DMS 273 treated with DMSO at 0.1 percent for 48 hours (cell line): ENCODE results near the gene TUFT1.
"Not testable (repeated sequence)": the region's sequence is repeated elsewhere in the genome, so short reads cannot be mapped to it uniquely, and the experiment has no call there.

Experiments
- DNase-seq: peaks from one replicate; lab custom pipeline; 2025; lab: John Stamatoyannopoulos, UW

The TUFT1 gene

DNA sequence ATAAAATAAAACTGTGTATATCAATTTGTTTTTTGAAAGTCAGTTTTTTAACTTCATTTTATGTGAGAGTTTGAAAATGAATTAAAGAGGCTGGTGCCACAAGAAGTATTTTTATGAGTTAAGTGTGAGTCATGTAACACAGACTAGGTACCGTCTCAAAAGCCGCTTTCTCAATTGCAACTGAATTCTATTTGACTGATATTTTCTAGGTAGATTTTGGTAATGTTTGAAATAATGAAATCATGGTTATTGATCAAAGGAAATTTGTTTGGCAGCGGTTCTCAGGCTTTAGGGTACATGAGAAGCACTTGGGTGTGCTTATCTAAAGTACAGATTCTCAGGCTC lies 76.4 kb downstream of the TUFT1 start:
- DNase-seq = no peak

DNA sequence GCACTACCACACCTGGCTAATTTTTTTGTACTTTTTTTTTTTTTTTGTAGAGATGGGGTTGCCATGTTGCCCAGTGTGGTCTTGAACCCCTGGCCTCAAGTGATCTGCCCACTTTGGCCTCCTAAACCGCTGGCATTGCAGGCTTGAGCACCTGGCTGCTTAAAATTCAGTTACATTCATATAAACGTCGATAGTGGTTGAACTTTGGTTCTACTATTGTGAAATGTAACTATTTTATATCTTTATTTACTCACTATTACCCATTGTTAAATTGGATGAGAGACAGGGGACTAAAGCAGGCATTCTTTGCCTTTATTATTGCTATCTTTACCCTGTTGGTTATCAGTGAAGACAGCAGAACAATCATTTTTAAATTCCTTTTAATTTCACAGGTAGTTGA lies 77.9 kb downstream of the TUFT1 start:
- no peak for DNase-seq

DNA sequence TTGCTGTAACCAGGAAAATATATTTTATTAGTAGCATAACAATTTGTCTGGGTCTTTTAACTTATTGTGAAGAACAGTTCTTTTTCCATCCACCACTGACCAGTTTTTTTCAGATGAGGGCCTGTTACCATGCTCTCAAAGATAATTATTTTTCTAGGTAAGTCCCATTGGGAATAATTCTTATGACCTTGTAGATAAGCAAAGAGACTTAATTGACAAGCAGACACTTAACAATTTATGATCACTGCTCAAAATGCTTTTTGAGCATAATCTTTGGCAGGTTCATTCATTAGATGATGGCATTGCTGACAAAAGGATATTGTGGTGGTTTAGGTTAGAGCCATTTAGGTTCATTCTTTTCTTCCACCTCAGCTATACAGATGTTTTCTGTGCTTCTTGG lies 78.4 kb downstream of the TUFT1 start:
- no peak for DNase-seq

DNA sequence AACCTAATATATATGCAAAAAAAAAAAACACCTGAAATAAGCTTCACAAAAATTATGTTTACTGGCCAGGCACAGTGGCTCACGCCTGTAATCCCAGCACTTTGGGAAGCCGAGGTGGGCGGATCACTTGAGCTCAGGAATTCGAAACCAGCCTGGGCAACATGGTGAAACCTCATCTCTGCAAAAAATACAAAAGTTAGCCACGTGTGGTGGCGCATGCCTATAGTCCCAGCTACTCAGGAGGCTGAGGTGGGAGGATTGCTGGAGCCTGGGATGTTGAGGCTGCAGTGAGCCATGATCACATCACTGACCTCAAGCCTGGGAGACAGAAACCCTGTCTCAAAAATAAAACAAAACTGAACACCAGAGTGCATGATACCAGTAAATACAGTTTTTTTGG lies 78.9 kb downstream of the TUFT1 start:
- not testable (repeated sequence) for DNase-seq

DNA sequence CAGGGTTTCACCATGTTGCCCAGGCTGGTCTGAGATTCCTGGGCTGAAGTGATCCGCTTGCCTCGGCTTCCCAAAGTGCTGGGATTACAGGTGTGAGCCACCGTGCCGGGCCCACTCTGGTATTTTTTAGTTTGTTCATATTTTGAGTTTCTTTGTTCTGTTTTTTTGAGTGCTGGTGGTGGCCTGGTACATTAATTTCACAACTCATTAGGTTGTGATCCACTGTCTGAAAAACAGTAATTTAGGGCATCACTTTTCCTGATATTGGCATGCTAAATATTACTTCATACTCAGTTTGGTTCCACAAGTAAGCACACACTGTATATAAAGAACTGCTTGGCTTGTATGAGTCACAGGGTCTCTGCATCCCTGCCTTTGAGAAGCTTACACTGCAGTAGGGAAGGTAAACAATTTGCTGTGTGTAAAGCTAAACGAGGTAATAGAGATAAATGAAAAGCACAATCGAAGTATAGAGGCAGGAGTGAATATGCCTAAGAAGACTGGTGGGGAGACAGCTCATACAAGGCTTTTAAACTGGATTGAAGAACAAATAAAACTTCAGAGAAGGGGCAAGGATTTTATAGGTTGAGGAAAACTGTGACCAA lies 79.5 kb downstream of the TUFT1 start:
- DNase-seq = no peak

DNA sequence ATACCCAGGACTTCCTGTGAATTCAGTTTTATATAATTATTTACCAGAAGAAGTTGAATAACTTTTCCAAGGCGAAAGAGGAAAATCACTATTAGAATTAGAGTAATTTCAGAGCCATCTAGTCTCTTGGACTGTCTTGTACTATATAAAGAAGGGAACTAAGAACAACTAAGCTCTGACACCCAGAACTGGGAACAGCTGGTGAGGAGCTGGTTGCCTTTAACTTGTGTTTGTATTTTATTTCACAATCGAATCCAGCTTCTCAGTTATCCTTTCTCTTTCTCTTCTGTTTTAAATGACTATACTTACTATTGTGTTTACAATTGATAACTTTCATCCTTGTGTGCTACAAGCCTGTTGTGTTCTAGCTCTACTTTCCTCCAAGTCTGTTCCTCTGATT lies 80.2 kb downstream of the TUFT1 start:
- DNase-seq = no peak

DNA sequence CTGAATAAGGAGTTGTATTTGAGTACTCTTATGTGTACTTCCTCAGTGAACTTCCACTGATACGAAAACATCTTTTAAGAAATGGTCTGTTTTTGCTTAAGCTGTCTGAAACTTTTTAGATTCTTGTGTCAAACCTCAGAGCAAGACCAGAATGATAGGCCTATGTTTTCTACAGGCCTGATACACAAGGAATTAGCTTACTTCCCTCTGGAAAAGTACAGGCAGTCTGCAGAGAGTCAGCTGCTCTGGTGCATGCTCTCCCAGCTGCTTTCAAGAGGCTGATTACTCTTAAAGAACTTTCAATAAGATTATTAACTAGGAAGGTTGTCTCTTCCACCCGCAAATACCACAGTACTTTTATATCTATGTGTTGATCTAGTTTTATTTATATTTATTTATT lies 81.2 kb downstream of the TUFT1 start:
- no peak for DNase-seq

DNA sequence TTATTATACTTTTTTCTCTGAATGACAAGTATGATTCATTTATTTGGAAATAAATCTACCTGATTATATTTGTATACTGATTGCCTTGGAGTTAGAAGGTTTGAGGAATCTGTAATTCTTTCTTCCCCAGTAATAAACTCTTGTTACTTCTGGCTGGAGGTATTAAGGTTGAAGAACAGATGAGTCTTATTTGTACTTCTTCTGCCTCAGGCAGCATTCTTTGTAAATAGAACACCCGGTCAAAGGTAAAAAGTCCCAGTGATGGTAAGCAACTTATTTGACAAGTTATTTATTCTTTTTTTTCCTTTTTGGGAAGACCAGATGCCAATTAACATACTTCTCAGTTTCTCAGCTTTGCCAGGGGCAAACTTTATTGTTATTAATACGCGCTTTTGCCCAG lies 84.7 kb downstream of the TUFT1 start:
- DNase-seq = no peak

DNA sequence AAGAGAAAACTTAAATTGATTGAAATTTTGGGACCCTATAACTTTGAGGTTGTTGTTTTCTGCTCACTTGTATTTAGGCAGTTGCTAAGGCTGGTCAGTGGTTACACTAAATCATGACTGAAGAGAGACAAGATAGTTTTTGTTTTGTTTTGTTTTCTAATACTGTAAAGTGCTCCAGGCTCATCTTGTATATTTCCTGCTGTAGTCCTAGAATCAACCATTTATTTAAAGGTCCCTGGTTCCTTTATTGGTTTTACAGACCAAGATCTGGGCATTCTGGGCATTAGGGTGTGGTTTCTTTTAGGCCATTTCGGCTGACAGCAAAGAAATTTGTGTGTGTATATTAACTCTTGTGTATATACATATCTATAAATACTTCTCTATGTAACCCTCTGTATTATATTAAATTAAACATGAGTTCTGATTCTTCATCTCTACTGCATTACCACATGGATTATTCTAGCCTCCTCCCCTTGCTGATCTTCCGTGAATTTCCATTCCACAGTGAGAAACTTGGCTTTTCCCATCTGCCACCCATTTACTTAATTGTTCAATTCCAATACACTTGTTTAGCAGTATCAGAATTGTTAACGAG lies 86.7 kb downstream of the TUFT1 start:
- no peak for DNase-seq

DNA sequence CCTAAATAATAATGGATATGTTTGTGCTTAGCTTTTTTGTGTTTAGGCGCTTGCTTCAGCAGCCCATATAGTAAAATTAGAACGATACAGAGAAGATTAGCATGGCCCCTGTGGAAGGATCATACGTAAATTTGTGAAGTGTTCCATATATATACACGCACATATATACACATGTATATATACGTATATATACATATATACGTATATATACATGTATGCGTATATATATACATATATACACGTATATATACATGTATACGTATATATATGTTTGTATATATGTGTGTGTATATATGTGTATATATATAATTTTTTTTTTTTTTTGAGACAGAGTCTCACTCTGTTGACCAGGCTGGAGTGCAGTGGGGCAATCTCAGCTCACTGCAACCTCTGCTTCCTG lies 89.2 kb downstream of the TUFT1 start:
- no peak for DNase-seq
